HEK293 (cell line): ENCODE results near the gene TAS1R3.

Source experiments
- MEIS1 ChIP-seq: sonication (generic); formaldehyde crosslinking; IDR thresholded peaks from 2 replicates; pipeline ENCODE4 v1.8.1; 2022; ENCODE audit warnings: missing genetic modification reagents, mild to moderate bottlenecking, borderline replicate concordance
- ZNF138 ChIP-seq: fragments of 450-650 bp; formaldehyde crosslinking; IDR thresholded peaks from 2 replicates; pipeline ENCODE4 v1.5.1; 2016; ENCODE audit warnings: missing biosample characterization, missing genetic modification characterization, borderline replicate concordance
- TF ChIP-seq, protein P1 (sequence below): fragments of 450-650 bp; formaldehyde crosslinking; IDR thresholded peaks from 2 replicates; pipeline ENCODE4 v1.5.1; 2016; ENCODE audit warnings: missing biosample characterization, missing genetic modification characterization

DNA sequence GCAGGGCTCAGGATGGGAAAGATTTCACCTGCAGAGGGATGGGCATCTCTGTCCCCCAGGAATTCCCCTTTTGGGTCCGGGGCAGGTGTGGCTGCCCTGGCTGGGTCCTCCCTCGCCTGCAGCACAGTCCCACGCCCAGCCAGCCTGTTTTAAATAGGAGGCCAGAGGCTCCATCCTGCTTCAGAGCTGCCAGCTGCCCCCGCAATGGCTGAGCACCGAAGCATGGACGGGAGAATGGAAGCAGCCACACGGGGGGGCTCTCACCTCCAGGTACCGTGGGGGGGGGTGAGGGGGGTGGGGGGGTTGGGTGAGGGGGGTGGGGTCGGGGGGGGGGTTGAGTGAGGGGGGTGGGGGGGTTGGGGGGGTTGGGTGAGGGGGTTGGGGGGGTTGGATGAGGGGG is 47.3 kb upstream of the TAS1R3 start:
- TF ChIP-seq, protein P1, sequence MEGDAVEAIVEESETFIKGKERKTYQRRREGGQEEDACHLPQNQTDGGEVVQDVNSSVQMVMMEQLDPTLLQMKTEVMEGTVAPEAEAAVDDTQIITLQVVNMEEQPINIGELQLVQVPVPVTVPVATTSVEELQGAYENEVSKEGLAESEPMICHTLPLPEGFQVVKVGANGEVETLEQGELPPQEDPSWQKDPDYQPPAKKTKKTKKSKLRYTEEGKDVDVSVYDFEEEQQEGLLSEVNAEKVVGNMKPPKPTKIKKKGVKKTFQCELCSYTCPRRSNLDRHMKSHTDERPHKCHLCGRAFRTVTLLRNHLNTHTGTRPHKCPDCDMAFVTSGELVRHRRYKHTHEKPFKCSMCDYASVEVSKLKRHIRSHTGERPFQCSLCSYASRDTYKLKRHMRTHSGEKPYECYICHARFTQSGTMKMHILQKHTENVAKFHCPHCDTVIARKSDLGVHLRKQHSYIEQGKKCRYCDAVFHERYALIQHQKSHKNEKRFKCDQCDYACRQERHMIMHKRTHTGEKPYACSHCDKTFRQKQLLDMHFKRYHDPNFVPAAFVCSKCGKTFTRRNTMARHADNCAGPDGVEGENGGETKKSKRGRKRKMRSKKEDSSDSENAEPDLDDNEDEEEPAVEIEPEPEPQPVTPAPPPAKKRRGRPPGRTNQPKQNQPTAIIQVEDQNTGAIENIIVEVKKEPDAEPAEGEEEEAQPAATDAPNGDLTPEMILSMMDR (tag by site-specific recombination): no peak
- no peak for TF ChIP-seq ZNF138 (tag by site-specific recombination)
- no peak for TF ChIP-seq MEIS1 (CRISPR knock-in tag)
